MM.1S (cell line): ENCODE measurements around the gene HOXC10.

Experiments
- DNase-seq: peaks from one replicate; pipeline ENCODE4 v3.0.0-alpha.2; 2015
- H2AFZ ChIP-seq: fragments of 300-600 bp; sonication (generic); 2 replicates; pipeline ENCODE4 v1.6.0; 2016; ENCODE audit warnings: antibody characterized with exemption, low read length
- H3F3A ChIP-seq: fragments of 300-600 bp; sonication (generic); 2 replicates; pipeline ENCODE4 v1.6.1; 2016; ENCODE audit warnings: mild to moderate bottlenecking, antibody characterized with exemption, low read length, moderate library complexity, mixed read lengths; ENCODE audit not compliant: insufficient read depth
- H3K27ac ChIP-seq: fragments of 300-600 bp; sonication (generic); 2 replicates; pipeline ENCODE4 v1.5.1; 2016; ENCODE audit warnings: mild to moderate bottlenecking, low read length
- H3K27me3 ChIP-seq: fragments of 300-600 bp; sonication (generic); replicated peaks from 2 replicates; pipeline ENCODE4 v1.6.0; 2016; ENCODE audit warnings: low read length; ENCODE audit not compliant: insufficient read depth
- H3K36me3 ChIP-seq: fragments of 300-600 bp; sonication (generic); replicated peaks from 2 replicates; pipeline ENCODE4 v1.6.1; 2016; ENCODE audit warnings: mild to moderate bottlenecking, low read length, mixed read lengths; ENCODE audit not compliant: insufficient read depth
- H3K4me1 ChIP-seq: fragments of 300-600 bp; sonication (generic); 2 replicates; pipeline ENCODE4 v1.6.1; 2016; ENCODE audit warnings: low read length, mixed read lengths
- H3K4me2 ChIP-seq: fragments of 300-600 bp; sonication (generic); 2 replicates; pipeline ENCODE4 v1.6.0; 2016; ENCODE audit warnings: low read depth, low read length
- H3K4me3 ChIP-seq: fragments of 300-600 bp; sonication (generic); 2 replicates; pipeline ENCODE4 v1.5.1; 2016; ENCODE audit warnings: low read length, mixed read lengths
- H3K79me2 ChIP-seq: fragments of 300-600 bp; sonication (generic); 2 replicates; pipeline ENCODE4 v1.6.1; 2016; ENCODE audit warnings: mixed run types, low read length, mixed read lengths
- H3K9ac ChIP-seq: fragments of 300-600 bp; sonication (generic); 2 replicates; pipeline ENCODE4 v1.6.1; 2016; ENCODE audit warnings: low read length, mixed read lengths
- H3K9me2 ChIP-seq: fragments of 300-600 bp; sonication (generic); replicated peaks from 2 replicates; pipeline ENCODE4 v1.6.1; 2016; ENCODE audit warnings: mild to moderate bottlenecking, low read length, mixed read lengths; ENCODE audit not compliant: insufficient read depth
- H3K9me3 ChIP-seq: fragments of 300-600 bp; sonication (generic); replicated peaks from 2 replicates; pipeline ENCODE4 v1.6.1; 2016; ENCODE audit warnings: mild to moderate bottlenecking, low read length, mixed read lengths; ENCODE audit not compliant: insufficient read depth
- H4K20me1 ChIP-seq: fragments of 300-600 bp; sonication (generic); 2 replicates; pipeline ENCODE4 v1.6.1; 2016; ENCODE audit warnings: mild to moderate bottlenecking, low read length, moderate library complexity, mixed read lengths; ENCODE audit not compliant: insufficient read depth
- EZH2 ChIP-seq: fragments of 300-600 bp; sonication (generic); optimal IDR thresholded peaks from 2 replicates; pipeline ENCODE3; 2017; ENCODE audit warnings: low read depth, mild to moderate bottlenecking, antibody characterized with exemption, low read length, mixed read lengths
- EZH2phosphoT487 ChIP-seq: fragments of 300-600 bp; sonication (generic); IDR thresholded peaks from 2 replicates; pipeline ENCODE4 v1.6.1; 2018; ENCODE audit warnings: antibody characterized with exemption, low read length
- TF ChIP-seq, protein P1 (sequence below): fragments of 300-600 bp; sonication (generic); IDR thresholded peaks from 2 replicates; pipeline ENCODE4 v1.5.1; 2016; ENCODE audit warnings: antibody characterized with exemption, low read length, mixed read lengths

HOXC10 gene

DNA sequence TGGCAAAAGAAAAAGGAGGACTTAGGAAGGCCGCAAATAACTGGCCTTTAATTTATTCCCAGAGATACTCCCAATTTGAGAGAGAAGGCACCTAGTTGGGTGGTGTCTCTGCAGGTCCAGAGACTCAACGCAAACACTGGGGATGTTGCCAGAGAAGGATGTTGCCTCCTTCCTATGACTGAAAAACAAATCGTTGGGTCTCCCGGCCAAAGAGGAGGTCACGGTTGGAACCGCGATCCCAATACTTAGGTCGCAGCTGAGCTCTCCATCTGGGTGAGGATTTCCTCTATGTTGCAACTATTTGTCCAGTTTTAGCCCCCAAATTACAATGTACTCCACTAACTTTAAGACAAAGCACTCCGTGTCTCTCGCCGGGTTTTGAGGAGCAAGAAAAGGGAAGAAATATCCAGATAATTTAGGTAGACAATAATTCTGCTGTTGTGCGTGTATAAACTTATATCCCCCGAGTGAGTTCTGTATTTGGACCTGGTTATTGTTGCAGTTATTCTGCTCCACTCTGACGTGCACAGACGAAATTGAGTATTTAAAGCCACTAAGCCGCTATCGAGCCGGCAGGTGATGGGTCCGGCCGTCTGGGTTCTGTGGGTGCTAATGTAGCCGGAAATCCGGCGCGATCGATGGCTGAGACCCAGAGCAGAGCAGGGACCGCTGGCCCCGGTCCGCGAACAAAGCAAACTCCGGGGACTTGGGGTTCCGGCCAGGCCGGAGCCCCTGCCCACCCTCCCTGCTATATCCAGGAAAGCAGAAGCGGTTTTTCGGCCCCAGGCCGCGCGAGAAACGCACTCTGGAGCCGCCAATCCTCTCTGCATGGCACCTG, 24.5 kb upstream of the HOXC10 start:
- TF ChIP-seq EZH2 (no peak), EZH2phosphoT487 (0 out of 2 replicates have a peak, but pooled peaks have one; percentile 56)
- H3K9ac ChIP-seq, result no peak overlapping the region
- no peaks in the 10 kb centered on the region for H3K36me3 ChIP-seq
- H4K20me1 ChIP-seq, result no peaks in the 10 kb centered on the region
- no peaks in the 10 kb centered on the region for H3K79me2 ChIP-seq
- DNase-seq, result no peak
- no peak overlapping the region for H3K27ac ChIP-seq
- no peaks in the 10 kb centered on the region for H3F3A ChIP-seq
- H2AFZ ChIP-seq, result no peak overlapping the region
- H3K9me2 ChIP-seq, result no peaks in the 10 kb centered on the region
- H3K9me3 ChIP-seq, result no peaks in the 10 kb centered on the region
- peaks cover 100% of the 10 kb centered on the region for H3K27me3 ChIP-seq
- no peak overlapping the region for H3K4me2 ChIP-seq
- H3K4me1 ChIP-seq, result 0 out of 2 replicates have a peak, but pooled peaks cover 5% of the 10 kb centered on the region
- H3K4me3 ChIP-seq, result no peak overlapping the region

DNA sequence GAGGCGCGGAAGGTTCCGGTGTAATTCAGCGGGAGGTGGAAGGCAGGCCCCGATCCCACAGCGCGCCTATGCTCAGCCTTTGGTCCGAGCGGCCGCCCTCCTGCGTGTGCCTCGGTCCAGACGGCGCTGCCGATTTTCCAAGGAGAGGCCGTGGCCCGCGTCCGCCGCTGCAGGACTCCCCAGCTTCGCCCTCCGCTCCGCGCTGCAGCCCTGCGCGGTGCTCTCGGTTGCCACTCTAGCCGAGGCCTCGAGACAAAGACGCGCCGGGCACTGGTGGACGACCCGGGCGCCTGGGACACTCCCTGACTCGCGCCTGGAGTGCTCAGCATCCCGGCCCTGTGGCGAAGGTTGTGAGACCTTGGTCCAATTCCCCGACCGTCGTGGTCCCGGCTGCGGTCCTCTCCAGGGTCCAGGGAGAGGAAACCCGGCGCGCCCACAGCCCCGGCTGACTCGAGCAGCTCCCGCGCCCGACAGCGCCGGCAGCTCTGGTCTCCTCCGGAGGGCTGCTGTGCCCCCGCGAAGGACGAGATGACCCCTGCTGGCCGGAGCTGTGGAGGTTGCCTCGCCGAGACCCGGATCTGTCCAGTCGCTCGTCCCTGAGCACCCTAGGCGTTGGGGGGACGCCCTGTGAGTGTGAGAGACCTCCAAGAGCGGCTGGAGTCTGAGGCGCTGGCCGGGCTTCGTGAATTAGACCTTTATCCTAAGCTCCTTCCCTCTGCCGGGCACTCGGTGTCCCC, 23.8 kb upstream of the HOXC10 start:
- no peak overlapping the region for H2AFZ ChIP-seq

DNA sequence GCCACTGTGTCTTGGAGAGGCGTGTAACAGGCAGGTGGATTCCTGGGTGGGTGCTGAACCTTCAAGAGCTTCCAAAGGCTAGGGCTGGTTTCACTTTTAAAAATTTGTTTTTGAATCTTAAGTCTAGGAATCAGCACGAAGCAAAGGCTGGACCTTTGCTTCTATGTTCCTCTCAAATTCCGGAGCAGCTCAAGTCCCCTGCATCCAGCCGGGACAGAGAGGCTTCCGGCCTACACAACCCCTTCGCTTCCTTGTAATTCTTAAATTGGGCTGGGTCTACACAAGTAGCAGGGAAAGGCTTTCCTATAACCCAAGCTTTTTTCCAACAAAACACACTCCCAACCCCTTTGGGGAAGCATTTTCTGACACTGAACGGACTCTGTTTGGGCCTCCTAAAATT, 21.9 kb upstream of the HOXC10 start:
- Histone ChIP-seq H3K9me3 (no peaks in the 10 kb centered on the region), H3K27ac (no peak overlapping the region), H3K4me3 (no peak overlapping the region), H4K20me1 (no peaks in the 10 kb centered on the region), H3K4me1 (no peaks in the 10 kb centered on the region), H3K27me3 (peaks cover 100% of the 10 kb centered on the region), H3K36me3 (no peaks in the 10 kb centered on the region), H3K4me2 (no peak overlapping the region), H3K9ac (no peak overlapping the region), H3K79me2 (no peaks in the 10 kb centered on the region), H3K9me2 (no peaks in the 10 kb centered on the region), H2AFZ (no peak overlapping the region), H3F3A (no peaks in the 10 kb centered on the region)
- TF ChIP-seq EZH2, result no peak
- no peak for TF ChIP-seq EZH2phosphoT487
- TF ChIP-seq, protein P1, sequence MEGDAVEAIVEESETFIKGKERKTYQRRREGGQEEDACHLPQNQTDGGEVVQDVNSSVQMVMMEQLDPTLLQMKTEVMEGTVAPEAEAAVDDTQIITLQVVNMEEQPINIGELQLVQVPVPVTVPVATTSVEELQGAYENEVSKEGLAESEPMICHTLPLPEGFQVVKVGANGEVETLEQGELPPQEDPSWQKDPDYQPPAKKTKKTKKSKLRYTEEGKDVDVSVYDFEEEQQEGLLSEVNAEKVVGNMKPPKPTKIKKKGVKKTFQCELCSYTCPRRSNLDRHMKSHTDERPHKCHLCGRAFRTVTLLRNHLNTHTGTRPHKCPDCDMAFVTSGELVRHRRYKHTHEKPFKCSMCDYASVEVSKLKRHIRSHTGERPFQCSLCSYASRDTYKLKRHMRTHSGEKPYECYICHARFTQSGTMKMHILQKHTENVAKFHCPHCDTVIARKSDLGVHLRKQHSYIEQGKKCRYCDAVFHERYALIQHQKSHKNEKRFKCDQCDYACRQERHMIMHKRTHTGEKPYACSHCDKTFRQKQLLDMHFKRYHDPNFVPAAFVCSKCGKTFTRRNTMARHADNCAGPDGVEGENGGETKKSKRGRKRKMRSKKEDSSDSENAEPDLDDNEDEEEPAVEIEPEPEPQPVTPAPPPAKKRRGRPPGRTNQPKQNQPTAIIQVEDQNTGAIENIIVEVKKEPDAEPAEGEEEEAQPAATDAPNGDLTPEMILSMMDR, result no peak
- no peak for DNase-seq

More for the DNA sequence above, 23.8 kb upstream of the HOXC10 start:
- TF ChIP-seq EZH2, result no peak
- TF ChIP-seq EZH2phosphoT487, result no peak
- TF ChIP-seq, protein P1, result no peak
- H3K4me1 ChIP-seq, result 0 out of 2 replicates have a peak, but pooled peaks cover 5% of the 10 kb centered on the region
- no peaks in the 10 kb centered on the region for H3K9me3 ChIP-seq
- H3K9me2 ChIP-seq, result no peaks in the 10 kb centered on the region
- peaks cover 100% of the 10 kb centered on the region for H3K27me3 ChIP-seq
- H3K4me2 ChIP-seq, result no peak overlapping the region
- no peak overlapping the region for H3K4me3 ChIP-seq
- H3K9ac ChIP-seq, result no peak overlapping the region
- H3K36me3 ChIP-seq, result no peaks in the 10 kb centered on the region
- no peak for DNase-seq
- no peaks in the 10 kb centered on the region for H3F3A ChIP-seq
- no peak overlapping the region for H3K27ac ChIP-seq
- no peaks in the 10 kb centered on the region for H4K20me1 ChIP-seq
- no peaks in the 10 kb centered on the region for H3K79me2 ChIP-seq
